GM18511 (cell line): ENCODE data around the gene FANCB.

ENCODE experiments used
- ATAC-seq: cut with Tn5 transposase; IDR thresholded peaks from one replicate; pipeline ENCODE4 v1.9.1; 2021; ENCODE audit warnings: mild to moderate bottlenecking, moderate library complexity; ENCODE audit not compliant: unreplicated experiment

Gene FANCB

GRCh38 chrX:14872851-14873675 is at the start of gene FANCB, which contains the start of gene MOSPD2:
FANCB (minus strand) TSS chrX:14873069; CDS start chrX:14865510, 7,559 bp downstream.
MOSPD2 (plus strand) TSS chrX:14873421; CDS start chrX:14873529, 108 bp downstream.
- ATAC-seq: peak; percentile 94

GRCh38 chrX:14922437-14922836 is 49.6 kb upstream of the FANCB start:
- ATAC-seq: no peak

- no peak for ATAC-seq
These were observed 47.3 kb upstream of the FANCB start for GRCh38 chrX:14920196-14920595.

- no peak for ATAC-seq
These were observed 46.5 kb upstream of the FANCB start for GRCh38 chrX:14919407-14919806.

- ATAC-seq: no peak
These were observed 43.3 kb upstream of the FANCB start for GRCh38 chrX:14916017-14916674.

GRCh38 chrX:14915596-14915995 is 42.7 kb upstream of the FANCB start:
- ATAC-seq: no peak

- no peak for ATAC-seq
These were observed 40.4 kb upstream of the FANCB start for GRCh38 chrX:14913241-14913640.

- no peak for ATAC-seq
These were observed 31.0 kb upstream of the FANCB start for GRCh38 chrX:14903891-14904290.

GRCh38 chrX:14902537-14902936 is 29.7 kb upstream of the FANCB start:
- ATAC-seq: no peak

GRCh38 chrX:14899607-14900006 is 26.7 kb upstream of the FANCB start:
- ATAC-seq: peak; percentile 85

- no peak for ATAC-seq
These were observed 24.2 kb upstream of the FANCB start for GRCh38 chrX:14897042-14897441.

GRCh38 chrX:14896273-14896672 is 23.4 kb upstream of the FANCB start:
- peak; percentile 61 for ATAC-seq

GRCh38 chrX:14886252-14886651 is 13.4 kb upstream of the FANCB start:
- no peak for ATAC-seq

GRCh38 chrX:14884714-14885113 is 11.8 kb upstream of the FANCB start:
- no peak for ATAC-seq

- no peak for ATAC-seq
These were observed 11.0 kb upstream of the FANCB start for GRCh38 chrX:14883826-14884225.

GRCh38 chrX:14875624-14876023 is 2.8 kb upstream of the FANCB start:
- ATAC-seq: no peak

GRCh38 chrX:14873676-14874049 is 794 bp upstream of the FANCB start:
- no peak for ATAC-seq

GRCh38 chrX:14872355-14872754 is 514 bp downstream of the FANCB start:
- ATAC-seq: no peak

- no peak for ATAC-seq
These were observed 1.1 kb downstream of the FANCB start for GRCh38 chrX:14871767-14872166.

GRCh38 chrX:14865201-14865600 is 7.7 kb downstream of the FANCB start:
- ATAC-seq: no peak

GRCh38 chrX:14864631-14865030 is 8.2 kb downstream of the FANCB start:
- no peak for ATAC-seq

GRCh38 chrX:14851526-14851925 is 21.3 kb downstream of the FANCB start:
- ATAC-seq: no peak
